K562 (cell line): ENCODE data around the gene CASP6. TPM values are rescaled to one million over a fixed set of nuclear protein-coding genes. Genes with fewer than 3 reads are reported as not detected.

ENCODE experiments used
- ATAC-seq: fragments of 200-7000 bp; cut with Tn5 transposase; 3 replicates; pipeline ENCODE4 v1.9.1; 2020; ENCODE audit warnings: moderate library complexity
- BruUV-seq: library from RNA; stranded (reverse); fragments of 400-500 nt; replicated peaks from 2 replicates; lab custom pipeline; 2021; lab: Mats Ljungman, UMichigan
- CTCF ChIA-PET: fragments of 300-600 bp; formaldehyde crosslinking; extraction: SDS; loops from one replicate; lab custom pipeline; 2021; ENCODE audit warnings: low intra/inter-chr PET ratio; lab: Yijun Ruan, JAX
- POLR2A ChIA-PET: fragments of 300-600, 350-650 bp; sonication (Branson Sonifier 250); formaldehyde crosslinking; extraction: SDS; loops from one replicate; lab custom pipeline; 2021; ENCODE audit warnings: antibody characterized with exemption, inconsistent platforms; lab: Yijun Ruan, JAX
- DNase-seq, 4 experiments: peaks; one replicate each; pipeline versions ENCODE4 v3.0.0 to v3.0.0-alpha.2; 2011 to 2018; ENCODE audit warnings: low spot score in 3 of 4, mixed read lengths in 3 of 4; ENCODE audit errors: extremely low read depth in 1 of 4
- FAIRE-seq: peaks from 2 replicates; lab custom pipeline; 2011; peaks lifted over from hg19 to GRCh38; lab: Jason Lieb, UNC
- H2AFZ ChIP-seq: 2 replicates; pipeline ENCODE4 v1.6.0; 2011; ENCODE audit warnings: low read depth, low read length, control low read depth, inconsistent platforms
- H3K27ac ChIP-seq: fragments of 200-600 bp; 3 replicates; pipeline ENCODE4 v1.8.0; 2011; ENCODE audit warnings: low read depth, mild to moderate bottlenecking, control low read depth, inconsistent platforms, low read length, moderate library complexity, mixed read lengths; ENCODE audit errors: extremely low read depth
- H3K27me3 ChIP-seq, 2 experiments: fragments of 300-600 bp in 1 of 2; 2 replicates in 1 of 2; 3 replicates in 1 of 2; pipeline versions ENCODE4 v1.6.0 to v1.8.0; 2011; ENCODE audit warnings: inconsistent platforms in 2 of 2, low read length in 2 of 2, mild to moderate bottlenecking in 1 of 2, mixed read lengths in 1 of 2, moderate library complexity in 1 of 2; ENCODE audit not compliant: control insufficient read depth in 2 of 2, insufficient read depth in 2 of 2
- H3K36me3 ChIP-seq: fragments of 300-600 bp; 3 replicates; pipeline ENCODE4 v1.8.0; 2011; ENCODE audit warnings: mild to moderate bottlenecking, low read length, inconsistent platforms; ENCODE audit not compliant: control insufficient read depth, insufficient read depth
- H3K4me1 ChIP-seq, 2 experiments: fragments of 200-600 bp in 1 of 2; replicated peaks in 1 of 2; 2 replicates in 1 of 2; 3 replicates in 1 of 2; pipeline versions ENCODE4 v1.5.1 to v1.8.0; 2011; ENCODE audit warnings: inconsistent platforms in 2 of 2, low read length in 2 of 2, mild to moderate bottlenecking in 1 of 2, mixed read lengths in 1 of 2, moderate library complexity in 1 of 2; ENCODE audit not compliant: control insufficient read depth in 2 of 2, insufficient read depth in 2 of 2
- H3K4me2 ChIP-seq: 2 replicates; pipeline ENCODE4 v1.6.1; 2011; ENCODE audit warnings: low read length, control low read depth, inconsistent platforms, mixed read lengths; ENCODE audit not compliant: insufficient read depth
- H3K4me3 ChIP-seq: fragments of 200-600 bp; sonication (generic), shearing (Covaris generic); 2 replicates; pipeline ENCODE4 v1.5.1; 2016; ENCODE audit warnings: control low read depth, inconsistent platforms
- H3K79me2 ChIP-seq: fragments of 200-600 bp; 3 replicates; pipeline ENCODE4 v1.8.0; 2011; ENCODE audit warnings: low read length, inconsistent platforms; ENCODE audit not compliant: control insufficient read depth, insufficient read depth
- H3K9ac ChIP-seq, 2 experiments: 2 replicates each; pipeline versions ENCODE4 v1.6.0 to v1.6.1; 2011; ENCODE audit warnings: low read depth in 2 of 2, low read length in 2 of 2, control low read depth in 1 of 2, inconsistent platforms in 1 of 2, mild to moderate bottlenecking in 1 of 2, mixed read lengths in 1 of 2; ENCODE audit not compliant: insufficient read depth in 1 of 2
- H3K9me1 ChIP-seq: one replicate; pipeline ENCODE4 v1.6.0; 2011; ENCODE audit warnings: inconsistent platforms, mild to moderate bottlenecking, low read length, moderate library complexity; ENCODE audit not compliant: control insufficient read depth, insufficient read depth
- H3K9me3 ChIP-seq: replicated peaks from 2 replicates; pipeline ENCODE4 v1.5.1; 2011; ENCODE audit warnings: low read depth, low read length, inconsistent platforms; ENCODE audit not compliant: control insufficient read depth, insufficient read depth
- H4K20me1 ChIP-seq: replicated peaks from 2 replicates; pipeline ENCODE4 v1.6.1; 2011; ENCODE audit warnings: low read length, inconsistent platforms, mixed read lengths; ENCODE audit not compliant: control insufficient read depth, insufficient read depth
- EP300 ChIP-seq: IDR thresholded peaks from 2 replicates; pipeline ENCODE4 v1.6.1; 2012; ENCODE audit warnings: low read length, improper control_type of control experiment
- IRF2 ChIP-seq: sonication (generic); formaldehyde crosslinking; IDR thresholded peaks from 2 replicates; pipeline ENCODE4 v1.8.1; 2022; ENCODE audit warnings: mild to moderate bottlenecking, missing genetic modification reagents
- ZNF143 ChIP-seq: sonication (generic); formaldehyde crosslinking; IDR thresholded peaks from 2 replicates; pipeline ENCODE4 v1.9.0; 2022; ENCODE audit warnings: mild to moderate bottlenecking, missing genetic modification reagents
- WGBS: fragments of 100-300 bp; shearing (Covaris generic); methylation state at CpG from one replicate; pipeline ENCODE4 v1.1.6; 2016; ENCODE audit warnings: low coverage, mixed read lengths; ENCODE audit not compliant: insufficient coverage; ENCODE audit errors: missing lambda C conversion rate; 5-methylcytosine and 5-hydroxymethylcytosine counted together
- in situ Hi-C: fragments of 300-500 bp; cut with MboI; formaldehyde crosslinking; loops from 4 replicates; pipeline ENCODE4 v1.15.0; 2018; ENCODE audit warnings: inconsistent platforms, mixed read lengths
- intact Hi-C: fragments of 100-400 bp; cut with micrococcal nuclease; formaldehyde crosslinking; loops from 2 replicates; pipeline ENCODE4 v1.14.2; 2022
- polyA plus RNA-seq, 8 experiments: library from polyadenylated mRNA; depleted of rRNA in 4 of 8; stranded (reverse) in 5 of 8; unstranded in 3 of 8; fragments of >200 nt; fragmentation: Nextera tagmentation in 2 of 8; fragmentation: Illumina TruSeq in 1 of 8; extraction: Ambion mirVana in 2 of 8; extraction: Trizol in 1 of 8; gene quantifications; 2 replicates each; pipeline versions ENCODE4 v1.2.1 to v1.2.3, GENCODE V29; 2011 to 2014; ENCODE audit warnings: inconsistent platforms in 1 of 8, missing spikeins in 1 of 8
- total RNA-seq, 7 experiments: library from RNA; depleted of rRNA in 6 of 7; stranded (reverse); fragments of >200 nt in 6 of 7; fragmentation: Illumina TruSeq in 2 of 7; extraction: Trizol in 2 of 7; gene quantifications; 2 replicates each; pipeline versions ENCODE4 v1.2.1 to v1.2.3, GENCODE V29; 2011 to 2021; ENCODE audit warnings: low replicate concordance in 1 of 7
- TF ChIP-seq, protein P1 (sequence below): sonication (generic); formaldehyde crosslinking; IDR thresholded peaks from 2 replicates; pipeline ENCODE4 v1.8.1; 2023; ENCODE audit warnings: mild to moderate bottlenecking, missing genetic modification reagents

The CASP6 gene
- total and polyA plus RNA-seq, 9 of the 15 experiments (the other 6 are each of a cell fraction or from before 2014, with no cell fraction given) = 20.8 to 72.7 (median 39.1) TPM

GRCh38 chr4:109699553-109700225 is 3.6 kb downstream of the CASP6 start:
- no peak for DNase-seq
- CTCF ChIA-PET = no interaction called here
- FAIRE-seq = no peak
- Histone ChIP-seq H3K36me3 (peaks cover 34% of the 10 kb centered on the region), H3K4me1 (peaks cover 22 to 24% of the 10 kb centered on the region in 2 experiments), H3K4me2 (no peak overlapping the region), H3K9me1 (no peaks in the 10 kb centered on the region), H3K27me3 (no peaks in the 10 kb centered on the region), H3K27ac (no peak overlapping the region), H3K79me2 (peaks cover 34% of the 10 kb centered on the region), H3K9ac (no peak overlapping the region), H3K9me3 (no peaks in the 10 kb centered on the region), H2AFZ (no peak overlapping the region), H3K4me3 (no peak overlapping the region), H4K20me1 (no peaks in the 10 kb centered on the region; the same call in 1 of the 2 replicates)
- in situ Hi-C loops = no loop called here
- TF ChIP-seq, protein P1, sequence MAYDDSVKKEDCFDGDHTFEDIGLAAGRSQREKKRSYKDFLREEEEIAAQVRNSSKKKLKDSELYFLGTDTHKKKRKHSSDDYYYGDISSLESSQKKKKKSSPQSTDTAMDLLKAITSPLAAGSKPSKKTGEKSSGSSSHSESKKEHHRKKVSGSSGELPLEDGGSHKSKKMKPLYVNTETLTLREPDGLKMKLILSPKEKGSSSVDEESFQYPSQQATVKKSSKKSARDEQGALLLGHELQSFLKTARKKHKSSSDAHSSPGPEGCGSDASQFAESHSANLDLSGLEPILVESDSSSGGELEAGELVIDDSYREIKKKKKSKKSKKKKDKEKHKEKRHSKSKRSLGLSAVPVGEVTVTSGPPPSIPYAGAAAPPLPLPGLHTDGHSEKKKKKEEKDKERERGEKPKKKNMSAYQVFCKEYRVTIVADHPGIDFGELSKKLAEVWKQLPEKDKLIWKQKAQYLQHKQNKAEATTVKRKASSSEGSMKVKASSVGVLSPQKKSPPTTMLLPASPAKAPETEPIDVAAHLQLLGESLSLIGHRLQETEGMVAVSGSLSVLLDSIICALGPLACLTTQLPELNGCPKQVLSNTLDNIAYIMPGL (CRISPR knock-in tag) = no peak
- no peak for TF ChIP-seq EP300
- no peak for TF ChIP-seq IRF2 (CRISPR knock-in tag)
- no peak for TF ChIP-seq ZNF143 (CRISPR knock-in tag)
- intact Hi-C loops = loop anchor here (10.0 kb wide), 1 partner anchor 275 kb away; no protein-coding TSS in a partner anchor
- WGBS = 80% methylated on average over 7 of the region's 8 CpGs
- ATAC-seq = no peak
- POLR2A ChIA-PET = interaction anchor here (0.6 to 0.7 kb wide), 2 partner anchors 137 to 142 kb away, joined by 3 read pairs; no protein-coding TSS in a partner anchor
- BruUV-seq = no TSS peak
